GM21786 (cell line): Measurements from ENCODE around the gene ENTPD8.
"Not testable (repeated sequence)": the region's sequence is repeated elsewhere in the genome, so short reads cannot be mapped to it uniquely, and the experiment has no call there.

Experiments
- ATAC-seq: cut with Tn5 transposase; IDR thresholded peaks from one replicate; pipeline ENCODE4 v1.9.1; 2021; ENCODE audit not compliant: unreplicated experiment

ENTPD8 gene

GRCh38 chr9:137396634-137397367 is 44.4 kb downstream of the ENTPD8 start:
- ATAC-seq = no peak

- no peak for ATAC-seq
Observed at GRCh38 chr9:137396227-137396626, 44.9 kb downstream of the ENTPD8 start.

- ATAC-seq = no peak
Observed at GRCh38 chr9:137395666-137396010, 45.5 kb downstream of the ENTPD8 start.

GRCh38 chr9:137394866-137395665 is 46.1 kb downstream of the ENTPD8 start:
- no peak for ATAC-seq

GRCh38 chr9:137393176-137394150 is 47.7 kb downstream of the ENTPD8 start:
- ATAC-seq = no peak

- ATAC-seq = no peak
Observed at GRCh38 chr9:137392232-137393007, 48.7 kb downstream of the ENTPD8 start.

- no peak for ATAC-seq
Observed at GRCh38 chr9:137391411-137391754, 49.8 kb downstream of the ENTPD8 start.

GRCh38 chr9:137390553-137391410 is 50.4 kb downstream of the ENTPD8 start:
- ATAC-seq = no peak

- ATAC-seq = no peak
Observed at GRCh38 chr9:137389428-137389746, 51.8 kb downstream of the ENTPD8 start.

GRCh38 chr9:137388589-137389427 is 52.3 kb downstream of the ENTPD8 start:
- no peak for ATAC-seq

- ATAC-seq = no peak
Observed at GRCh38 chr9:137387891-137388560, 53.1 kb downstream of the ENTPD8 start.

- ATAC-seq = no peak
Observed at GRCh38 chr9:137387114-137387890, 53.9 kb downstream of the ENTPD8 start.

- ATAC-seq = not testable (repeated sequence)
Observed at GRCh38 chr9:137386507-137387113, 54.5 kb downstream of the ENTPD8 start.

- no peak for ATAC-seq
Observed at GRCh38 chr9:137385061-137385655, 56.0 kb downstream of the ENTPD8 start.
